ENCODE data around the gene ZNF761. TPM values are rescaled to one million over a fixed set of nuclear protein-coding genes. Genes with fewer than 3 reads are reported as not detected.

Gene ZNF761
- total and polyA plus RNA-seq, 2 of the 13 experiments (the other 11 are each of a cell fraction or from before 2014, with no cell fraction given) = 11.6 to 16.2 TPM

- TF ChIP-seq DZIP1 (CRISPR knock-in tag; IDR thresholded peaks at IDR 0.05) = no peak
- no peak for TF ChIP-seq ZBTB20 (CRISPR knock-in tag; IDR thresholded peaks at IDR 0.05; ENCODE audit: borderline replicate concordance, low read depth)
- no peak for TF ChIP-seq ZBTB38 (CRISPR knock-in tag; IDR thresholded peaks at IDR 0.05)
- TF ChIP-seq NFIB (CRISPR knock-in tag; IDR thresholded peaks at IDR 0.05; ENCODE audit: borderline replicate concordance) = no peak
- no peak for TF ChIP-seq TRAFD1 (CRISPR knock-in tag; IDR thresholded peaks at IDR 0.05; ENCODE audit: borderline replicate concordance)
- TF ChIP-seq, protein P1, sequence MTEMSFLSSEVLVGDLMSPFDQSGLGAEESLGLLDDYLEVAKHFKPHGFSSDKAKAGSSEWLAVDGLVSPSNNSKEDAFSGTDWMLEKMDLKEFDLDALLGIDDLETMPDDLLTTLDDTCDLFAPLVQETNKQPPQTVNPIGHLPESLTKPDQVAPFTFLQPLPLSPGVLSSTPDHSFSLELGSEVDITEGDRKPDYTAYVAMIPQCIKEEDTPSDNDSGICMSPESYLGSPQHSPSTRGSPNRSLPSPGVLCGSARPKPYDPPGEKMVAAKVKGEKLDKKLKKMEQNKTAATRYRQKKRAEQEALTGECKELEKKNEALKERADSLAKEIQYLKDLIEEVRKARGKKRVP (CRISPR knock-in tag; IDR thresholded peaks at IDR 0.05) = no peak
- no peak for TF ChIP-seq ZNF251 (CRISPR knock-in tag; IDR thresholded peaks at IDR 0.05)
- no peak for TF ChIP-seq HDAC6 (IDR thresholded peaks at IDR 0.05; ENCODE audit: low read depth, low read length)
- no peak for TF ChIP-seq ZFP91 (CRISPR knock-in tag; IDR thresholded peaks at IDR 0.05; ENCODE audit: borderline replicate concordance)
- no peak for TF ChIP-seq ZNF20 (CRISPR knock-in tag; IDR thresholded peaks at IDR 0.05)
- TF ChIP-seq ZNF468 (CRISPR knock-in tag; IDR thresholded peaks at IDR 0.05) = no peak
- TF ChIP-seq ZNF569 (CRISPR knock-in tag; IDR thresholded peaks at IDR 0.05; ENCODE audit: borderline replicate concordance) = no peak
- TF ChIP-seq, protein P2, sequence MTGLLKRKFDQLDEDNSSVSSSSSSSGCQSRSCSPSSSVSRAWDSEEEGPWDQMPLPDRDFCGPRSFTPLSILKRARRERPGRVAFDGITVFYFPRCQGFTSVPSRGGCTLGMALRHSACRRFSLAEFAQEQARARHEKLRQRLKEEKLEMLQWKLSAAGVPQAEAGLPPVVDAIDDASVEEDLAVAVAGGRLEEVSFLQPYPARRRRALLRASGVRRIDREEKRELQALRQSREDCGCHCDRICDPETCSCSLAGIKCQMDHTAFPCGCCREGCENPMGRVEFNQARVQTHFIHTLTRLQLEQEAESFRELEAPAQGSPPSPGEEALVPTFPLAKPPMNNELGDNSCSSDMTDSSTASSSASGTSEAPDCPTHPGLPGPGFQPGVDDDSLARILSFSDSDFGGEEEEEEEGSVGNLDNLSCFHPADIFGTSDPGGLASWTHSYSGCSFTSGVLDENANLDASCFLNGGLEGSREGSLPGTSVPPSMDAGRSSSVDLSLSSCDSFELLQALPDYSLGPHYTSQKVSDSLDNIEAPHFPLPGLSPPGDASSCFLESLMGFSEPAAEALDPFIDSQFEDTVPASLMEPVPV (CRISPR knock-in tag; IDR thresholded peaks at IDR 0.05) = no peak
- peak; percentile 80 for TF ChIP-seq RBM39 (IDR thresholded peaks at IDR 0.05; ENCODE audit: low read depth, low read length, poor library complexity, severe bottlenecking)
- no peak for TF ChIP-seq AGO1 (IDR thresholded peaks at IDR 0.05; ENCODE audit: low read depth, low read length, poor library complexity, severe bottlenecking)
- TF ChIP-seq RFX1 (IDR thresholded peaks at IDR 0.05) = no peak
- TF ChIP-seq ZNF749 (CRISPR knock-in tag; IDR thresholded peaks at IDR 0.05; ENCODE audit: borderline replicate concordance) = 0 out of 2 replicates have a peak, but pooled peaks have one; percentile 41
- no peak for TF ChIP-seq ZFP36 (IDR thresholded peaks at IDR 0.05; ENCODE audit: borderline replicate concordance, low read depth, low read length, partially characterized antibody)
- TF ChIP-seq ZKSCAN5 (CRISPR knock-in tag; IDR thresholded peaks at IDR 0.05) = no peak
- no peak for TF ChIP-seq POLR2AphosphoS2 (IDR thresholded peaks at IDR 0.05; ENCODE audit: low read depth, low read length)
These were observed 35.9 kb downstream of the ZNF761 start, which contains the start of gene ZNF813 (continued) for GRCh38 chr19:53467485-53468262.

All from HepG2 (cell line).